MM.1S (cell line): ENCODE measurements around the gene APOC1.
"Not testable (repeated sequence)": the region's sequence is repeated elsewhere in the genome, so short reads cannot be mapped to it uniquely, and the experiment has no call there.

Experiments used
- CTCF ChIP-seq: fragments of 300-600 bp; sonication (generic); IDR thresholded peaks from 2 replicates; pipeline ENCODE4 v1.5.1; 2016; ENCODE audit warnings: antibody characterized with exemption, low read length, mixed read lengths
- EZH2 ChIP-seq: fragments of 300-600 bp; sonication (generic); optimal IDR thresholded peaks from 2 replicates; pipeline ENCODE3; 2017; ENCODE audit warnings: low read depth, mild to moderate bottlenecking, antibody characterized with exemption, low read length, mixed read lengths

GRCh38 chr19:44926245-44927077 is 12.1 kb downstream of the APOC1 start:
- TF ChIP-seq CTCF, EZH2: not testable (repeated sequence)
